T-cell (primary cell): ENCODE measurements around the gene SLC16A1. TPM values are rescaled to one million over a fixed set of nuclear protein-coding genes. Genes with fewer than 3 reads are reported as not detected.

Experiments
- ATAC-seq, 4 experiments: fragments of 200-7000 bp in 3 of 4; fragments of 150-1000 bp in 1 of 4; cut with Tn5 transposase; replicated peaks in 1 of 4; 1 replicate in 3 of 4; 2 replicates in 1 of 4; pipeline ENCODE4 v1.10.0; 2021; ENCODE audit warnings: moderate library complexity in 3 of 4, mild to moderate bottlenecking in 2 of 4, moderate number of reproducible peaks in 1 of 4
- CTCF ChIA-PET, 2 donors: fragments of 300-600 bp; sonication (Branson Sonifier 250); formaldehyde crosslinking; loops; one replicate each; lab custom pipeline; 2022; ENCODE audit warnings: antibody characterized with exemption in 2 of 2; lab: Charles Lee
- POLR2A ChIA-PET, 2 donors: fragments of 300-600 bp; sonication (Branson Sonifier 250); formaldehyde crosslinking; loops; one replicate each; lab custom pipeline; 2022; ENCODE audit warnings: antibody characterized with exemption in 2 of 2; lab: Charles Lee
- DNase-seq, 35 experiments: peaks; one replicate each; pipeline versions ENCODE4 v3.0.0 to v3.0.0-alpha.2; 2013 to 2023
- H3K27ac ChIP-seq: one replicate; pipeline ENCODE4 v1.5.1; 2013; ENCODE audit warnings: low read length
- H3K27me3 ChIP-seq, 2 experiments: replicated peaks in 1 of 2; 1 replicate in 1 of 2; 2 replicates in 1 of 2; pipeline versions ENCODE4 v1.6.1 to v1.7.0; 2013; ENCODE audit warnings: low read length in 1 of 2, mixed read lengths in 1 of 2; ENCODE audit not compliant: control insufficient read depth in 2 of 2, insufficient read depth in 2 of 2; ENCODE audit errors: extremely low read depth in 1 of 2
- H3K36me3 ChIP-seq, 2 donors: 1 replicate in 1 of 2; 2 replicates in 1 of 2; pipeline versions ENCODE4 v1.6.1 to v1.7.0; 2013; ENCODE audit warnings: low read length in 1 of 2; ENCODE audit not compliant: control insufficient read depth in 2 of 2, insufficient read depth in 1 of 2; ENCODE audit errors: extremely low read depth in 1 of 2
- H3K4me1 ChIP-seq, 2 experiments: 1 replicate in 1 of 2; 2 replicates in 1 of 2; pipeline versions ENCODE4 v1.6.1 to v1.7.0; 2013; ENCODE audit warnings: low read length in 2 of 2, mixed read lengths in 1 of 2; ENCODE audit not compliant: insufficient read depth in 2 of 2, control insufficient read depth in 1 of 2; ENCODE audit errors: extremely low read depth in 1 of 2
- H3K4me3 ChIP-seq, 2 donors: 1 replicate in 1 of 2; 2 replicates in 1 of 2; pipeline versions ENCODE4 v1.5.1 to v1.7.0; 2013; ENCODE audit warnings: mild to moderate bottlenecking in 2 of 2, low read length in 1 of 2, moderate library complexity in 1 of 2; ENCODE audit not compliant: control insufficient read depth in 1 of 2; ENCODE audit errors: extremely low read depth in 1 of 2
- H3K9me3 ChIP-seq: 2 replicates; pipeline ENCODE4 v1.7.0; 2013
- H3K27ac Mint-ChIP-seq, 2 donors: one replicate each; pipeline ENCODE4 v1.8.0; 2020 to 2021; ENCODE audit warnings: mild to moderate bottlenecking in 2 of 2, mixed read lengths in 2 of 2
- H3K27me3 Mint-ChIP-seq, 2 donors: one replicate each; pipeline ENCODE4 v1.8.0; 2021 to 2022; ENCODE audit warnings: mixed read lengths in 2 of 2
- H3K36me3 Mint-ChIP-seq: one replicate; pipeline ENCODE4 v1.8.0; 2021; ENCODE audit warnings: mixed read lengths
- H3K4me1 Mint-ChIP-seq, 3 donors: one replicate each; pipeline ENCODE4 v1.8.0; 2020 to 2022; ENCODE audit warnings: mixed read lengths in 3 of 3, mild to moderate bottlenecking in 1 of 3
- H3K4me3 Mint-ChIP-seq, 3 donors: one replicate each; pipeline ENCODE4 v1.8.0; 2020 to 2022; ENCODE audit warnings: mild to moderate bottlenecking in 3 of 3, mixed read lengths in 3 of 3, moderate library complexity in 3 of 3
- H3K9me3 Mint-ChIP-seq, 3 donors: one replicate each; pipeline ENCODE4 v1.8.0; 2020 to 2022; ENCODE audit warnings: mixed read lengths in 3 of 3
- WGBS: methylation state at CpG from one replicate; pipeline ENCODE4 v1.1.5; 2013; ENCODE audit warnings: missing lambda C conversion rate; ENCODE audit not compliant: insufficient coverage; 5-methylcytosine and 5-hydroxymethylcytosine counted together
- total RNA-seq, 35 experiments: library from RNA in 6 of 35; stranded (reverse) in 6 of 35; fragments of 120-200 nt in 1 of 35; gene quantifications; one replicate each; pipeline versions ENCODE4 v1.2.1 to v1.2.4 and lab custom pipeline; 2013 to 2026

The SLC16A1 gene
- total RNA-seq, 5 donors from 2014 or later (not counting 1 experiment from before 2014, with no cell fraction given) = 13.3 to 23.2 (median 20.3) TPM

DNA sequence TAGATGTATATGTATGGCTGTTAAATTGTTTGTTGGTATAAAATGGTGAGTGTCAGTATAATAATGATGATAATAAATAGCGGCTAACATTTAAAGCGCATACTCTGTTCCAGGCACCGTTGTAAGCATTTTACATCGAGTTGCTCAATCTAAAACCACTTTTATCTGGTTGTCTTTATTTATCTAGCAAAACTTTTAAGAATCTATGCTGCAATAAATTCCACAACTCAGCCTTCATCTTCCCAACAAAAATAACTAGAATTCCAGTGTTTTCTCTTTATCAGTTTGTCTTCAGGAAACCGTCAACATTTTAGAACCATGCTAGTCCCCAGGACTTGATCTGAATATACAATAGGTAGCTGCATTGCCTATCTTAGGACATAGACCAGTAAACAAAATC, 19.3 kb upstream of the SLC16A1 start:
- Histone ChIP-seq H3K36me3 (no peaks in the 10 kb centered on the region), H3K27ac (no peak overlapping the region), H3K27me3 (no peaks in the 10 kb centered on the region), H3K4me3 (no peak overlapping the region), H3K9me3 (no peaks in the 10 kb centered on the region), H3K4me1 (no peaks in the 10 kb centered on the region)
- Mint-ChIP-seq H3K4me3 (no peak overlapping the region), H3K27me3 (no peaks in the 10 kb centered on the region), H3K36me3 (peaks cover 18% of the 10 kb centered on the region), H3K9me3 (no peaks in the 10 kb centered on the region), H3K27ac (no peak overlapping the region), H3K4me1 (no peaks in the 10 kb centered on the region)
- DNase-seq = no peak
- no peak for ATAC-seq
- ChIA-PET POLR2A (interaction anchor here in 1 of 2 donors (0.7 kb wide), 1 partner anchor 467 kb away, joined by 5 read pairs; no protein-coding TSS in a partner anchor), CTCF (no interaction called here)
- WGBS = 90% methylated on average over 2 of the region's 5 CpGs

DNA sequence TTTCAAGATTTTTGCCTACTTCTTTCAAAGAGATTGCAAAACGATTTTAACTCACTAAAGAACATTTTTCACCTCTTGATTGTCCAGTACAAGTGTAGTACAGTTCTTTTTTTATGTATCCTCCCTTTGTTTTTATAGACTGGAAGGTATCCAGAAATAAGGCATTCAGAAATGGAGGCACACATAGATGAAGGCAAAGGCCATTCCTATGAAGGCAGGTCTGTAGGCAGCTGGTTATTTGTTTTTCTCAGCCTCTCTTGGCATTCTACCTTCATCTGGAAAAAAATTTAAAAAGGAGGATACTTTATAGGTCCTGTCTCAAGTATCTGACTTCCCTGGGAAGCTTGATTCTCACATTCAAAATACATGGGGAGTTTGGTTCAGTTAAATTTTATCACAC, 18.6 kb upstream of the SLC16A1 start:
- no peaks in the 10 kb centered on the region for H3K4me1 Mint-ChIP-seq
- Histone ChIP-seq H3K4me3 (no peak overlapping the region), H3K36me3 (no peaks in the 10 kb centered on the region), H3K4me1 (no peaks in the 10 kb centered on the region), H3K9me3 (no peaks in the 10 kb centered on the region), H3K27ac (no peak overlapping the region), H3K27me3 (no peaks in the 10 kb centered on the region)
- ATAC-seq (no peak), DNase-seq (no peak)
- CTCF ChIA-PET = no interaction called here
- H3K27ac Mint-ChIP-seq = no peak overlapping the region
- H3K4me3 Mint-ChIP-seq = no peak overlapping the region
- H3K36me3 Mint-ChIP-seq = peaks cover 24% of the 10 kb centered on the region
- H3K27me3 Mint-ChIP-seq = no peaks in the 10 kb centered on the region
- no peaks in the 10 kb centered on the region for H3K9me3 Mint-ChIP-seq
- no CpG with 5 or more reads among the region's 1 CpG for WGBS
- POLR2A ChIA-PET = interaction anchor here in 1 of 2 donors (0.7 kb wide), 1 partner anchor 468 kb away, joined by 5 read pairs; no protein-coding TSS in a partner anchor

DNA sequence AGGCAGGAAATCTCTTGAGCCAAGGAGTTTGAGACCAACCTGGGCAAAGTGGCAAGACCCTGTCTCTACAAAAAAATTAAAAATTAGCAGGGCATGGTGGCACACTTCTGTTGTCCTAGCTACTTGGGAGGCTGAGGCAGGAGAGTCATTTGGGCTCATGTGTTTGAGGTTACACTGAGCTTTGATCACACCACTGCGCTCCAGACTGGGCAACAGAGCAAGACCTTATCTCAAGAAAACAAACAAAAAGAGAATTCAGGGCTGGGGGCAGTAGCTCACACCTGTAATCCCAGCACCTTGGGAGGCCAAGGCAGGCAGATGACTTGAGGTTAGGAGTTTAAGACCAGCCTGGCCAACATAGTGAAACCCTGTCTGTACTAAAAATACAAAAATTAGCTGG, 17.8 kb upstream of the SLC16A1 start:
- H3K4me3 ChIP-seq = no peak overlapping the region
- no peaks in the 10 kb centered on the region for H3K9me3 ChIP-seq
- DNase-seq = no peak
- H3K27me3 ChIP-seq = no peaks in the 10 kb centered on the region
- H3K4me1 Mint-ChIP-seq = no peaks in the 10 kb centered on the region
- H3K27ac ChIP-seq = no peak overlapping the region
- no peaks in the 10 kb centered on the region for H3K27me3 Mint-ChIP-seq
- no peaks in the 10 kb centered on the region for H3K9me3 Mint-ChIP-seq
- no CpG with 5 or more reads among the region's 1 CpG for WGBS
- H3K4me3 Mint-ChIP-seq = no peak overlapping the region
- no peak for ATAC-seq
- ChIA-PET CTCF (no interaction called here), POLR2A (interaction anchor here in 1 of 2 donors (0.7 kb wide), 1 partner anchor 346 kb away, joined by 12 read pairs; no protein-coding TSS in a partner anchor)
- no peak overlapping the region for H3K27ac Mint-ChIP-seq
- no peaks in the 10 kb centered on the region for H3K4me1 ChIP-seq
- peaks cover 25% of the 10 kb centered on the region for H3K36me3 Mint-ChIP-seq
- H3K36me3 ChIP-seq = no peaks in the 10 kb centered on the region

DNA sequence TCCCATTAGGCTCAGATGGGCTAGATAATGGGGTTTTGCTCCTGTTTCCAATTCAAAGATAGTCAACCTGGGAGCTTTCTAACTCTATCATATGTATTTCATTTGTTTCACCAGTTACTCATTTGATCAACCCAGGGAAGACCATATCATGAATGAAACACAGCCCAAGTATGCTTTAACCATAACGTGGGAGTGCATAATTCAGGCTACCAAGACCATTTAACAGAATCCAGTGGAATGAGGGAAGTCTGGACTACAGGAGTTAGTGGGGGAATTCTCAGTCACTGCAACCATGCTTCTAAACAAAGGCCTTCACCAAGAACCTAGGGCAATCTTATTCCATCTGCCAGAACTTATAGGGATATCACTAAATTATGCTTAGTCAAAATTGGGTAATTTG, 15.0 kb upstream of the SLC16A1 start:
- Histone ChIP-seq H3K27me3 (no peaks in the 10 kb centered on the region), H3K27ac (no peak overlapping the region), H3K9me3 (no peaks in the 10 kb centered on the region), H3K4me1 (no peaks in the 10 kb centered on the region), H3K36me3 (peaks cover 8 to 14% of the 10 kb centered on the region in 2 donors), H3K4me3 (no peak overlapping the region)
- no peaks in the 10 kb centered on the region for H3K4me1 Mint-ChIP-seq
- no peak overlapping the region for H3K27ac Mint-ChIP-seq
- DNase-seq (no peak), ATAC-seq (no peak)
- ChIA-PET CTCF (interaction anchor here in 1 of 2 donors (0.6 kb wide), 1 partner anchor 87 kb away, joined by 3 read pairs; no protein-coding TSS in a partner anchor), POLR2A (no interaction called here)
- peaks cover 39% of the 10 kb centered on the region for H3K36me3 Mint-ChIP-seq
- H3K4me3 Mint-ChIP-seq = no peak overlapping the region
- no peaks in the 10 kb centered on the region for H3K9me3 Mint-ChIP-seq
- no CpG with 5 or more reads among the region's 1 CpG for WGBS
- H3K27me3 Mint-ChIP-seq = no peaks in the 10 kb centered on the region

DNA sequence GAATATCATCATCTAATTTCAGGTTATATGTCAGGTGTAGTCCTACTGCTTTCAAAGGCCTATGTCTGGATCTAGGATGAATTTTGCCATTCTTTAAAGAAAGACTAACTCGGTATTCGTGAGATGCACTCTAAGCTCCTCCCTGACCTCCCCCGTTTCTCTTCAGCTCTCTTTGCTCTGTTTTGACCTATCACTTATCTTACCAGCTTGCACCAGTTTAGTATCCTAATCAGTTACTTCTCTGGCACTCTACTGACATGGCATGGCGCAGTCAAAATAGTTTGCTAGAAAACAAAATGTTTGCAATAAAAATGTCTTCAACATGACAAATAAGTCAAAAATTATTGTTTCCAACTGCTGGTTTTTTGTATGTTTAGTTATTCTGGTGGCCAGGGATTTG, 8.4 kb upstream of the SLC16A1 start:
- DNase-seq (no peak), ATAC-seq (no peak)
- Mint-ChIP-seq H3K27ac (no peak overlapping the region), H3K4me1 (peaks cover 28 to 31% (median 30%) of the 10 kb centered on the region in 3 donors), H3K4me3 (no peak overlapping the region), H3K36me3 (peaks cover 51% of the 10 kb centered on the region), H3K27me3 (no peaks in the 10 kb centered on the region), H3K9me3 (no peaks in the 10 kb centered on the region)
- CTCF ChIA-PET = no interaction called here
- H3K9me3 ChIP-seq = no peaks in the 10 kb centered on the region
- POLR2A ChIA-PET = no interaction called here
- no peaks in the 10 kb centered on the region for H3K27me3 ChIP-seq
- WGBS = 100% methylated on average over 1 of the region's 4 CpGs
- H3K36me3 ChIP-seq = peaks cover 8 to 21% of the 10 kb centered on the region in 2 donors
- no peak overlapping the region for H3K27ac ChIP-seq
- peaks cover 0 to under 1% of the 10 kb centered on the region in 2 experiments for H3K4me1 ChIP-seq
- no peak overlapping the region for H3K4me3 ChIP-seq

DNA sequence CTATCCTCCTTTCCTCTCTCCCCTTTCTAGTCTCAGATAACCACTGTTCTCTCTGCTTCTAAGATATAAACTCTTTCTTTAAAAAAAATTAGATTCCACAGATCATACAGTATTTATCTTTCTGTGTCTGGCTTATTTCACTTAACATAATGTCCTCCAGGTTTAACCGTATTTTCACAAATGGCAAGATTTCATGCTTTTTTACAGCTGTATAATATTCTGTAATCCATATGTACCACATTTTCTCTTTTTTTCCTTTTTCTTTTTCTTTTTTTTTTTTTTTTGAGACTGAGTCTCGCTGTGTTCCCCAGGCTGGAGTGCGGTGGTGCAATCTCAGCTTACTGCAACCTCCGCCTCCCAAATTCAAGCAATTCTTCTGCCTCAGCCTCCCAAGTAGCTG, 5.1 kb upstream of the SLC16A1 start:
- peaks cover 52 to 54% (median 53%) of the 10 kb centered on the region in 3 donors for H3K4me1 Mint-ChIP-seq
- ChIA-PET POLR2A (interaction anchor here in 1 of 2 donors (0.6 to 0.7 kb wide), 2 partner anchors 71 to 114 kb away, joined by 3 to 7 read pairs; no protein-coding TSS in a partner anchor), CTCF (no interaction called here)
- H3K36me3 ChIP-seq = peaks cover 0 to 7% of the 10 kb centered on the region in 2 donors
- no peaks in the 10 kb centered on the region for H3K27me3 Mint-ChIP-seq
- no peak overlapping the region for H3K4me3 ChIP-seq
- no CpG with 5 or more reads among the region's 4 CpGs for WGBS
- peaks cover 35% of the 10 kb centered on the region for H3K36me3 Mint-ChIP-seq
- H3K9me3 ChIP-seq = no peaks in the 10 kb centered on the region
- H3K27me3 ChIP-seq = no peaks in the 10 kb centered on the region
- H3K27ac ChIP-seq = no peak overlapping the region
- H3K9me3 Mint-ChIP-seq = no peaks in the 10 kb centered on the region
- ATAC-seq (no peak), DNase-seq (no peak)
- peaks cover 7 to 21% of the 10 kb centered on the region in 2 experiments for H3K4me1 ChIP-seq
- H3K4me3 Mint-ChIP-seq = no peak overlapping the region
- H3K27ac Mint-ChIP-seq = no peak overlapping the region
